H1 (cell line): ENCODE data around the gene HILPDA. TPM values are rescaled to one million over a fixed set of nuclear protein-coding genes. Genes with fewer than 3 reads are reported as not detected.

ENCODE experiments used
- CTCF ChIA-PET: fragments of 300-600 bp; sonication (Branson Sonifier 250); formaldehyde crosslinking; loops from one replicate; lab custom pipeline; 2021; ENCODE audit not compliant: partially characterized antibody; lab: Charles Lee
- POLR2A ChIA-PET: fragments of 300-600 bp; sonication (Branson Sonifier 250); formaldehyde crosslinking; loops from one replicate; lab custom pipeline; 2021; ENCODE audit warnings: inconsistent platforms; ENCODE audit not compliant: partially characterized antibody; lab: Charles Lee
- DNase-seq, 2 experiments: peaks; one replicate each; pipeline versions ENCODE4 v3.0.0 to v3.0.0-alpha.2; 2010 to 2022; ENCODE audit warnings: low spot score in 2 of 2, low read depth in 1 of 2, mixed read lengths in 1 of 2
- FAIRE-seq: peaks from 2 replicates; lab custom pipeline; 2011; peaks lifted over from hg19 to GRCh38; lab: Jason Lieb, UNC
- H2AFZ ChIP-seq: 2 replicates; pipeline ENCODE4 v1.8.1; 2012; ENCODE audit warnings: low read length, inconsistent platforms
- H2AK5ac ChIP-seq: 2 replicates; pipeline ENCODE4 v1.6.1; 2013; ENCODE audit warnings: low read depth, low read length
- H2BK120ac ChIP-seq: replicated peaks from 2 replicates; pipeline ENCODE3; 2013; ENCODE audit warnings: low read depth, low read length, inconsistent platforms
- H2BK12ac ChIP-seq: 2 replicates; pipeline ENCODE4 v1.6.1; 2013; ENCODE audit warnings: low read depth, low read length
- H2BK15ac ChIP-seq: 2 replicates; pipeline ENCODE4 v1.6.1; 2013; ENCODE audit warnings: low read length
- H2BK20ac ChIP-seq: 2 replicates; pipeline ENCODE4 v1.6.1; 2013; ENCODE audit warnings: low read length
- H2BK5ac ChIP-seq: 2 replicates; pipeline ENCODE4 v1.6.1; 2013; ENCODE audit warnings: low read depth, low read length
- H3K14ac ChIP-seq: 2 replicates; pipeline ENCODE4 v1.6.1; 2013; ENCODE audit warnings: inconsistent platforms; ENCODE audit not compliant: insufficient read length
- H3K18ac ChIP-seq: 2 replicates; pipeline ENCODE4 v1.6.1; 2013; ENCODE audit warnings: low read length; ENCODE audit errors: extremely low read depth
- H3K23ac ChIP-seq: 2 replicates; pipeline ENCODE4 v1.6.1; 2013; ENCODE audit warnings: inconsistent platforms; ENCODE audit not compliant: insufficient read length
- H3K23me2 ChIP-seq: 2 replicates; pipeline ENCODE4 v1.6.1; 2013; ENCODE audit warnings: low read depth, low read length
- H3K27ac ChIP-seq: 2 replicates; pipeline ENCODE4 v1.6.1; 2011; ENCODE audit warnings: low read depth, low read length, inconsistent platforms
- H3K27me3 ChIP-seq, 4 experiments: replicated peaks in 1 of 4; 1 replicate in 1 of 4; 2 replicates in 3 of 4; pipeline versions ENCODE4 v1.6.1 to v1.8.1; 2011 to 2013; ENCODE audit warnings: low read length in 3 of 4, mild to moderate bottlenecking in 3 of 4, inconsistent platforms in 2 of 4, mixed read lengths in 2 of 4, moderate library complexity in 1 of 4; ENCODE audit not compliant: control insufficient read depth in 3 of 4, insufficient read depth in 3 of 4; ENCODE audit errors: extremely low read depth in 1 of 4
- H3K36me3 ChIP-seq, 4 experiments: 2 replicates each; pipeline versions ENCODE4 v1.6.1 to v1.8.1; 2011 to 2013; ENCODE audit warnings: mild to moderate bottlenecking in 4 of 4, low read length in 3 of 4, moderate library complexity in 2 of 4, control low read depth in 1 of 4, inconsistent platforms in 1 of 4; ENCODE audit not compliant: insufficient read depth in 4 of 4, control insufficient read depth in 2 of 4
- H3K4ac ChIP-seq: replicated peaks from 2 replicates; pipeline ENCODE3; 2013; ENCODE audit warnings: low read length, low read depth, mixed read lengths, inconsistent platforms; ENCODE audit not compliant: insufficient read length
- H3K4me1 ChIP-seq, 4 experiments: replicated peaks in 1 of 4; 1 replicate in 1 of 4; 2 replicates in 3 of 4; pipeline versions ENCODE4 v1.6.1 to v1.8.1; 2011 to 2013; ENCODE audit warnings: low read length in 3 of 4, inconsistent platforms in 2 of 4, mixed read lengths in 1 of 4; ENCODE audit not compliant: insufficient read depth in 4 of 4, control insufficient read depth in 3 of 4
- H3K4me2 ChIP-seq, 2 experiments: 2 replicates each; pipeline versions ENCODE4 v1.6.1 to v1.8.1; 2011 to 2013; ENCODE audit warnings: low read depth in 2 of 2, low read length in 2 of 2, control low read depth in 1 of 2, inconsistent platforms in 1 of 2, mild to moderate bottlenecking in 1 of 2; ENCODE audit not compliant: insufficient read depth in 1 of 2
- H3K4me3 ChIP-seq, 4 experiments: fragments of 200-600, 300-600 bp in 1 of 4; sonication (generic), shearing (Covaris generic), sonication (Bioruptor Twin) in 1 of 4; 2 replicates each; pipeline versions ENCODE4 v1.5.1 to v1.8.1; 2011 to 2016; ENCODE audit warnings: low read length in 4 of 4, low read depth in 3 of 4, control low read depth in 2 of 4, inconsistent platforms in 2 of 4, mild to moderate bottlenecking in 2 of 4, mixed read lengths in 1 of 4, moderate library complexity in 1 of 4; ENCODE audit not compliant: insufficient read depth in 2 of 4; ENCODE audit errors: extremely low read depth in 1 of 4
- H3K56ac ChIP-seq: replicated peaks from 2 replicates; pipeline ENCODE3; 2013; ENCODE audit warnings: low read depth, mild to moderate bottlenecking, mixed read lengths, low read length, inconsistent platforms; ENCODE audit not compliant: insufficient read length
- H3K79me1 ChIP-seq: 2 replicates; pipeline ENCODE4 v1.6.1; 2013; ENCODE audit warnings: low read depth, low read length, control low read depth
- H3K79me2 ChIP-seq, 2 experiments: 2 replicates each; pipeline versions ENCODE4 v1.6.1 to v1.8.1; 2012 to 2013; ENCODE audit warnings: low read length in 2 of 2, mild to moderate bottlenecking in 2 of 2, inconsistent platforms in 1 of 2; ENCODE audit not compliant: insufficient read depth in 2 of 2, control insufficient read depth in 1 of 2
- H3K9ac ChIP-seq, 4 experiments: replicated peaks in 1 of 4; 1 replicate in 1 of 4; 2 replicates in 3 of 4; pipeline versions ENCODE4 v1.6.1 to v1.8.1; 2011 to 2013; ENCODE audit warnings: low read depth in 3 of 4, low read length in 3 of 4, control low read depth in 2 of 4, mild to moderate bottlenecking in 2 of 4, moderate library complexity in 2 of 4, inconsistent platforms in 1 of 4; ENCODE audit errors: extremely low read depth in 1 of 4
- H3K9me3 ChIP-seq, 2 experiments: 2 replicates each; pipeline versions ENCODE4 v1.6.1 to v1.8.1; 2012 to 2013; ENCODE audit warnings: mild to moderate bottlenecking in 2 of 2, moderate library complexity in 2 of 2, control low read depth in 1 of 2, inconsistent platforms in 1 of 2, low read depth in 1 of 2, low read length in 1 of 2, mixed read lengths in 1 of 2; ENCODE audit not compliant: insufficient read depth in 2 of 2
- H4K20me1 ChIP-seq, 2 experiments: replicated peaks in 1 of 2; 2 replicates each; pipeline versions ENCODE3 to v1.8.1; 2011 to 2013; ENCODE audit warnings: inconsistent platforms in 2 of 2, low read length in 2 of 2, mild to moderate bottlenecking in 1 of 2; ENCODE audit not compliant: insufficient read depth in 2 of 2, control insufficient read depth in 1 of 2
- H4K5ac ChIP-seq: 2 replicates; pipeline ENCODE4 v1.6.1; 2013; ENCODE audit warnings: low read length, low read depth, mixed read lengths, inconsistent platforms; ENCODE audit not compliant: insufficient read length
- H4K8ac ChIP-seq: 2 replicates; pipeline ENCODE4 v1.8.0; 2013; ENCODE audit warnings: mild to moderate bottlenecking, moderate library complexity, low read length, inconsistent platforms; ENCODE audit not compliant: insufficient read depth; ENCODE audit errors: extremely low read depth
- H4K91ac ChIP-seq: replicated peaks from 2 replicates; pipeline ENCODE3; 2013; ENCODE audit warnings: low read length, mixed read lengths, inconsistent platforms; ENCODE audit not compliant: insufficient read length
- GTF2F1 ChIP-seq: IDR thresholded peaks from 2 replicates; pipeline ENCODE4 v1.6.1; 2012; ENCODE audit warnings: low read depth, low read length, improper control_type of control experiment, borderline replicate concordance
- RBBP5 ChIP-seq: IDR thresholded peaks from 2 replicates; pipeline ENCODE4 v1.7.1; 2012; ENCODE audit warnings: low read depth, mild to moderate bottlenecking, inconsistent platforms, low read length, moderate library complexity, borderline replicate concordance
- RXRA ChIP-seq: IDR thresholded peaks from 2 replicates; pipeline ENCODE4 v1.6.1; 2011; ENCODE audit warnings: low read depth, mild to moderate bottlenecking, low read length, moderate library complexity; ENCODE audit not compliant: insufficient read depth
- SIX5 ChIP-seq: IDR thresholded peaks from 2 replicates; pipeline ENCODE4 v1.6.1; 2011; ENCODE audit warnings: mild to moderate bottlenecking, low read depth, low read length
- TCF12 ChIP-seq: IDR thresholded peaks from 2 replicates; pipeline ENCODE4 v1.6.1; 2011; ENCODE audit warnings: low read depth, mild to moderate bottlenecking, low read length
- WGBS, 2 experiments: shearing (Covaris generic) in 1 of 2; methylation state at CpG; one replicate each; pipeline versions ENCODE4 v1.1.6 to v1.1.7; 2013 to 2015; ENCODE audit warnings: low lambda C conversion rate in 2 of 2, mixed read lengths in 2 of 2, inconsistent platforms in 1 of 2, low coverage in 1 of 2, missing lambda C conversion rate in 1 of 2; ENCODE audit not compliant: insufficient replicate concordance in 2 of 2, insufficient coverage in 1 of 2, insufficient read length in 1 of 2; ENCODE audit errors: extremely low coverage in 1 of 2, missing lambda C conversion rate in 1 of 2; 5-methylcytosine and 5-hydroxymethylcytosine counted together
- polyA plus RNA-seq, 7 experiments: library from polyadenylated mRNA; depleted of rRNA in 3 of 7; stranded (reverse) in 5 of 7; unstranded in 2 of 7; fragments of >200 nt in 5 of 7; fragments of 200-250 nt in 2 of 7; gene quantifications; 1 replicate in 5 of 7; 2 replicates in 1 of 7; 4 replicates in 1 of 7; pipeline versions ENCODE4 v1.2.1 to v1.2.3, GENCODE V29; 2011 to 2013; ENCODE audit warnings: missing spikeins in 2 of 7, mixed read lengths in 2 of 7
- total RNA-seq: library from RNA; stranded (reverse); fragmentation: NEBNext Ultra II Directional; extraction: Animal tissue kit (Norgen Biotek cat#: 25700); gene quantifications from 2 replicates; pipeline ENCODE4 v1.2.1, GENCODE V29; 2021
- TF ChIP-seq, protein P1 (sequence below): IDR thresholded peaks from 2 replicates; pipeline ENCODE4 v1.6.1; 2012; ENCODE audit warnings: low read length, inconsistent platforms

Gene HILPDA
- total and polyA plus RNA-seq, 2 of the 8 experiments (the other 6 are each of a cell fraction or from before 2014, with no cell fraction given) = 35.6 to 80.0 TPM

DNA sequence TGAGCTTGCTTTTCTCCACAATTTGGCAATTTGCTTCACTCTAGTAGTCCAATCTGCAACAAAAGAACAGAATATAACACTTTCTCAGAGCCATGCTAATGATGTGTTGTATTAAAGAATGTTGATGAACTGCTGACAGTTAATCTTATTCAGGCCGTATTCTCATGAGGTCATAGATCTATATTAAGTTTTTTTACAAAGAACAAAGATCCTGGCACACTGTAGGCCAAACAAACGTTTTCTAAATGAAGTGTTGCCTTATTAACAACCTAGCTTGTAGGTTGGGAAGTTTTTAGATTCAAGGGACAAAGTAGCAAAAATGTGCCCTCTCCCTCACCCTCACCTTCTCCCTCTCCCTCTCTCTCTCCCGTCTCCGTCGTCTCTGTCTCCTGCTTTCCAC lies 6.8 kb downstream of the HILPDA start:
- Histone ChIP-seq H3K4me3 (no peak overlapping the region), H3K23ac (no peak overlapping the region), H2BK20ac (no peak overlapping the region), H3K14ac (no peak overlapping the region), H2AFZ (no peak overlapping the region), H3K9ac (no peak overlapping the region), H2BK12ac (no peak overlapping the region), H4K5ac (no peak overlapping the region), H2BK5ac (no peak overlapping the region), H3K9me3 (peaks cover 0 to 10% of the 10 kb centered on the region in 2 experiments; a peak in 2 of 4 replicates), H3K79me2 (peaks cover 0 to 45% of the 10 kb centered on the region in 2 experiments; a peak in 3 of 4 replicates), H3K23me2 (no peaks in the 10 kb centered on the region), H4K91ac (no peak overlapping the region), H3K56ac (no peak overlapping the region), H3K36me3 (peaks cover under 1 to 20% (median 6%) of the 10 kb centered on the region in 4 experiments; a peak in 6 of 8 replicates), H4K20me1 (peaks cover 4 to 8% of the 10 kb centered on the region in 2 experiments), H3K4ac (no peak overlapping the region), H3K18ac (no peak overlapping the region), H3K79me1 (peaks cover 4% of the 10 kb centered on the region), H3K4me1 (peaks cover 0 to 5% (median 0%) of the 10 kb centered on the region in 4 experiments; a peak in 2 of 7 replicates), H2BK15ac (no peak overlapping the region), H3K4me2 (no peak overlapping the region), H4K8ac (no peak overlapping the region), H2BK120ac (no peak overlapping the region), H2AK5ac (no peak overlapping the region), H3K27me3 (no peaks in the 10 kb centered on the region), H3K27ac (no peak overlapping the region)
- WGBS, 2 experiments = 88% methylated on average over 5 of the region's 5 CpGs; no CpG with 5 or more reads in 1 of the 2 experiments
- FAIRE-seq (no peak), DNase-seq (no peak)
- CTCF ChIA-PET = interaction anchor here (0.6 to 4.5 kb wide), 5 partner anchors 9 to 365 kb away, joined by 3 to 477 read pairs (median 76); partner anchors contain the start of gene IMPDH1
- POLR2A ChIA-PET = no interaction called here
- TF ChIP-seq RBBP5 (no peak), TCF12 (no peak), GTF2F1 (no peak), RXRA (no peak), SIX5 (no peak)
- TF ChIP-seq, protein P1, sequence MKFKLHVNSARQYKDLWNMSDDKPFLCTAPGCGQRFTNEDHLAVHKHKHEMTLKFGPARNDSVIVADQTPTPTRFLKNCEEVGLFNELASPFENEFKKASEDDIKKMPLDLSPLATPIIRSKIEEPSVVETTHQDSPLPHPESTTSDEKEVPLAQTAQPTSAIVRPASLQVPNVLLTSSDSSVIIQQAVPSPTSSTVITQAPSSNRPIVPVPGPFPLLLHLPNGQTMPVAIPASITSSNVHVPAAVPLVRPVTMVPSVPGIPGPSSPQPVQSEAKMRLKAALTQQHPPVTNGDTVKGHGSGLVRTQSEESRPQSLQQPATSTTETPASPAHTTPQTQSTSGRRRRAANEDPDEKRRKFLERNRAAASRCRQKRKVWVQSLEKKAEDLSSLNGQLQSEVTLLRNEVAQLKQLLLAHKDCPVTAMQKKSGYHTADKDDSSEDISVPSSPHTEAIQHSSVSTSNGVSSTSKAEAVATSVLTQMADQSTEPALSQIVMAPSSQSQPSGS = no peak
